ENCODE data around the gene NRG3.

The NRG3 gene

DNA sequence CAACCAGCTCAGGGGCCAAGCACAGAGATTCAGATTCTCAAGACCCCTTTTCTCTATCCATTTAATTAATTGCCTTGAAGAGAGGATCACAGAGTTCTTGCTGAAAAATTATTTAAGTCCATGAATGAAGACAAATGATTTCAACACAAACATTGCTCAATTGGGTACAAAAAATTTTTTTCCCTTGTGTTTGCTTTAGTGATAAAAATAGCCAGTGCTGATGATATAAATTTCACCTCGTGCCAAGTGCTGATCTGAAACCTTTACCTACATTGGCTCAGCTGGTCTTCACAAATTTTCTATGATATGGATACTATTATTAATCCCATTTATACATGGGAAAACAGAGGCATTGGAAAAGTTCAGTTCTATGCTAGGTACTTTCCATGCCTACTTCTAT lies 377.1 kb downstream of the NRG3 start:
- DNase-seq (ENCODE audit: low read depth, low spot score): no peak
- H3K9ac ChIP-seq (ENCODE audit: insufficient read length): no peak overlapping the region
- no peak overlapping the region for H3K4me3 ChIP-seq
- no peak overlapping the region for H3K27ac ChIP-seq
- no peaks in the 10 kb centered on the region for H3K36me3 ChIP-seq (ENCODE audit: insufficient read depth, low read length)
- H3K9me3 ChIP-seq (ENCODE audit: low read depth, low read length): no peaks in the 10 kb centered on the region
- TF ChIP-seq POLR2AphosphoS5 (IDR thresholded peaks at IDR 0.05; ENCODE audit: borderline replicate concordance, low read depth, low read length): no peak
- no peak for TF ChIP-seq EZH2 (IDR thresholded peaks at IDR 0.05)
- no peak for TF ChIP-seq FOXP2 (optimal IDR thresholded peaks at IDR 0.05; ENCODE audit: control extremely low read depth, extremely low read length, insufficient read depth)

DNA sequence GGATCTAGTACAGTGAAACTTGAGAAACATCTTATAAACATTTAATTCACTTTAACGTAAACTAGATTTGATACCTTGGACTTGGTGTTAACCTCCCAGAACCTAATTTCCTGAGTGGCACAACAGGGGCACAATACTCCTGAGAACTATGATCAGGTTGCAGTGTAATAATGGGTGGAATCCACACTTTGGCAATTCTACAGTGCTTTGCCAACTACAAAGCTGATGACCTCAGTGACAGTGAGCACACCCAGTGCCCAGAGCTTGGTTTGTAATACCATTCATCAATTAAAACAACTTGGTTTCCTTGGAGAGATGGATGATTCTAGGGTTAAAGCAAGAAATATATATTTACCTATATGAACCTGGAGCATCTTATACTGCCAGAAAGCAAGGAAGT lies 379.2 kb downstream of the NRG3 start:
- Histone ChIP-seq H3K4me3 (no peak overlapping the region), H3K36me3 (ENCODE audit: insufficient read depth, low read length) (no peaks in the 10 kb centered on the region), H3K9ac (ENCODE audit: insufficient read length) (no peak overlapping the region), H3K9me3 (ENCODE audit: low read depth, low read length) (no peaks in the 10 kb centered on the region), H3K27ac (no peak overlapping the region)
- no peak for TF ChIP-seq POLR2AphosphoS5 (IDR thresholded peaks at IDR 0.05; ENCODE audit: borderline replicate concordance, low read depth, low read length)
- TF ChIP-seq EZH2 (IDR thresholded peaks at IDR 0.05): no peak
- TF ChIP-seq FOXP2 (optimal IDR thresholded peaks at IDR 0.05; ENCODE audit: control extremely low read depth, extremely low read length, insufficient read depth): no peak
- DNase-seq (ENCODE audit: low read depth, low spot score): no peak

DNA sequence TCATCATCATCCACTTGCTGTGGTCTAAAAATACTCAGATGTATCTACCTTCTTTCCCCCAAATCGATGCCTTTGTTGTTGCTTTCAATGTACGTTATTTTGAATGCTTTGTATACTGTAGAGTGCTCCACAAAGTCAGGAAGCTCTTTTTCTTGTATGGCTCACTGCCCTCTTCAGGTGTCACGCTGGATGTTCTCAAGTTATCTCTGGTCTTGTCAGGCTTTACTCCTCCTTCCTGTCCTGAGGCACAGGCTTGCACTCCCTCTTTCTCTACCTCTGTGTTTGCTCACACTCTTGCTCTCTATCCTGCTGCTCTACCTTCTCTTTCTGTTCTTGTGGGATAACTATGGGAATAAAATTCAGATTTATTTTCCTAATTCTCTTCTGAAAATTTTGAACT lies 381.3 kb downstream of the NRG3 start:
- no peak for DNase-seq (ENCODE audit: low read depth, low spot score)
- Histone ChIP-seq H3K27ac (no peak overlapping the region), H3K36me3 (ENCODE audit: insufficient read depth, low read length) (no peaks in the 10 kb centered on the region), H3K9me3 (ENCODE audit: low read depth, low read length) (no peaks in the 10 kb centered on the region), H3K4me3 (no peak overlapping the region), H3K9ac (ENCODE audit: insufficient read length) (no peak overlapping the region)
- no peak for TF ChIP-seq EZH2 (IDR thresholded peaks at IDR 0.05)
- no peak for TF ChIP-seq POLR2AphosphoS5 (IDR thresholded peaks at IDR 0.05; ENCODE audit: borderline replicate concordance, low read depth, low read length)
- no peak for TF ChIP-seq FOXP2 (optimal IDR thresholded peaks at IDR 0.05; ENCODE audit: control extremely low read depth, extremely low read length, insufficient read depth)

DNA sequence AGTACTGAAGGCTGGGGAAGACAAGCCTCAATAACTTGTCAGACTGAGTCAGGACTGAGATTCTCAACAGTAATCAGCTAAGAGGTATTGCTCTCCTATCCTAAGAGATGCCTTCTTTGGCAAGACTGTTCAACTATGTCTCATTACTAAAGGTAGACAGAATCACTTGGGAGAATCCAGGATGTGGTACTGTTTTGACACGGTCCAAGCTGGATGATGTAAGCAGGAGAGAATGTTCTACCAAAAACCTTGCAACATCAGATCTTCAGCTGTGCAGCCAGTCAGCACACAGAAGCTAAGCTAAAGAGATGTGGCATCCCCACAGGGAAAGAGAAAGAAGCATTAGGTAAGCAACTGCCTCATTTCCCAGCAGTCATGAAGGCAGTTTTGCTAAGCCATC lies 391.4 kb downstream of the NRG3 start:
- DNase-seq (ENCODE audit: low read depth, low spot score): no peak
- no peak overlapping the region for H3K4me3 ChIP-seq
- H3K9me3 ChIP-seq (ENCODE audit: low read depth, low read length): no peaks in the 10 kb centered on the region
- TF ChIP-seq FOXP2 (optimal IDR thresholded peaks at IDR 0.05; ENCODE audit: control extremely low read depth, extremely low read length, insufficient read depth) (no peak), POLR2AphosphoS5 (IDR thresholded peaks at IDR 0.05; ENCODE audit: borderline replicate concordance, low read depth, low read length) (no peak), EZH2 (IDR thresholded peaks at IDR 0.05) (no peak)
- no peaks in the 10 kb centered on the region for H3K36me3 ChIP-seq (ENCODE audit: insufficient read depth, low read length)
- H3K27ac ChIP-seq: no peak overlapping the region
- H3K9ac ChIP-seq (ENCODE audit: insufficient read length): no peak overlapping the region

- H3K9me3 ChIP-seq (ENCODE audit: low read depth, low read length): no peaks in the 10 kb centered on the region
- H3K4me3 ChIP-seq: no peak overlapping the region
- TF ChIP-seq POLR2AphosphoS5 (IDR thresholded peaks at IDR 0.05; ENCODE audit: borderline replicate concordance, low read depth, low read length): no peak
- TF ChIP-seq FOXP2 (optimal IDR thresholded peaks at IDR 0.05; ENCODE audit: control extremely low read depth, extremely low read length, insufficient read depth): no peak
- no peak for TF ChIP-seq EZH2 (IDR thresholded peaks at IDR 0.05)
- H3K9ac ChIP-seq (ENCODE audit: insufficient read length): no peak overlapping the region
- no peak for DNase-seq (ENCODE audit: low read depth, low spot score)
- no peak overlapping the region for H3K27ac ChIP-seq
- H3K36me3 ChIP-seq (ENCODE audit: insufficient read depth, low read length): no peaks in the 10 kb centered on the region
Observed at GRCh38 chr10:82267014-82267413, 392.0 kb downstream of the NRG3 start.

GRCh38 chr10:82267465-82267864 lies 392.5 kb downstream of the NRG3 start:
- TF ChIP-seq POLR2AphosphoS5 (IDR thresholded peaks at IDR 0.05; ENCODE audit: borderline replicate concordance, low read depth, low read length) (no peak), FOXP2 (optimal IDR thresholded peaks at IDR 0.05; ENCODE audit: control extremely low read depth, extremely low read length, insufficient read depth) (no peak), EZH2 (IDR thresholded peaks at IDR 0.05) (no peak)
- Histone ChIP-seq H3K36me3 (ENCODE audit: insufficient read depth, low read length) (no peaks in the 10 kb centered on the region), H3K9me3 (ENCODE audit: low read depth, low read length) (no peaks in the 10 kb centered on the region), H3K4me3 (no peak overlapping the region), H3K27ac (no peak overlapping the region), H3K9ac (ENCODE audit: insufficient read length) (no peak overlapping the region)
- no peak for DNase-seq (ENCODE audit: low read depth, low spot score)

- Histone ChIP-seq H3K27ac (no peak overlapping the region), H3K4me3 (no peak overlapping the region), H3K9ac (ENCODE audit: insufficient read length) (no peak overlapping the region), H3K9me3 (ENCODE audit: low read depth, low read length) (no peaks in the 10 kb centered on the region), H3K36me3 (ENCODE audit: insufficient read depth, low read length) (no peaks in the 10 kb centered on the region)
- TF ChIP-seq EZH2 (IDR thresholded peaks at IDR 0.05) (no peak), FOXP2 (optimal IDR thresholded peaks at IDR 0.05; ENCODE audit: control extremely low read depth, extremely low read length, insufficient read depth) (no peak), POLR2AphosphoS5 (IDR thresholded peaks at IDR 0.05; ENCODE audit: borderline replicate concordance, low read depth, low read length) (no peak)
- DNase-seq (ENCODE audit: low read depth, low spot score): no peak
Observed at GRCh38 chr10:82267960-82268359, 393.0 kb downstream of the NRG3 start.

DNA sequence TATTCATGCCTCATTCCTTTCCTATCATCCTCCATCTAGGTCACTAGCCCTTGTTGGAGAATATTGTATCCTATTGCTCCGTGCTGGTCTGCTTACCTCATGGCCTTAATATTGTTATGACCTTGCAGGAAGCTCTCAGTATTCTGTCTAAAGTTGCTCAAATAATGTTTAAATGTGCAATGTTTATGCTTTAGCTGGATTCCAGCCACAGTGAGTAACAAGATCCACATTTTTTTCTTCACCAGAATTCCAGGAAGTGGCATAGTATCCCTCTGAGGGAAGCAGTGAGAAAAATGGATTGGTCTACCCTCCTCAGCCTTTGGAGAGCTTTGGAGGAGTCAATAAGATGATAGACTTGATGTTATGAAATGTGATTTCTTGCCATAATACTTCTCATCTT lies 402.6 kb downstream of the NRG3 start:
- Histone ChIP-seq H3K9ac (ENCODE audit: insufficient read length) (no peak overlapping the region), H3K36me3 (ENCODE audit: insufficient read depth, low read length) (no peaks in the 10 kb centered on the region), H3K27ac (no peak overlapping the region), H3K9me3 (ENCODE audit: low read depth, low read length) (no peaks in the 10 kb centered on the region), H3K4me3 (no peak overlapping the region)
- TF ChIP-seq EZH2 (IDR thresholded peaks at IDR 0.05) (no peak), POLR2AphosphoS5 (IDR thresholded peaks at IDR 0.05; ENCODE audit: borderline replicate concordance, low read depth, low read length) (no peak), FOXP2 (optimal IDR thresholded peaks at IDR 0.05; ENCODE audit: control extremely low read depth, extremely low read length, insufficient read depth) (no peak)
- no peak for DNase-seq (ENCODE audit: low read depth, low spot score)

DNA sequence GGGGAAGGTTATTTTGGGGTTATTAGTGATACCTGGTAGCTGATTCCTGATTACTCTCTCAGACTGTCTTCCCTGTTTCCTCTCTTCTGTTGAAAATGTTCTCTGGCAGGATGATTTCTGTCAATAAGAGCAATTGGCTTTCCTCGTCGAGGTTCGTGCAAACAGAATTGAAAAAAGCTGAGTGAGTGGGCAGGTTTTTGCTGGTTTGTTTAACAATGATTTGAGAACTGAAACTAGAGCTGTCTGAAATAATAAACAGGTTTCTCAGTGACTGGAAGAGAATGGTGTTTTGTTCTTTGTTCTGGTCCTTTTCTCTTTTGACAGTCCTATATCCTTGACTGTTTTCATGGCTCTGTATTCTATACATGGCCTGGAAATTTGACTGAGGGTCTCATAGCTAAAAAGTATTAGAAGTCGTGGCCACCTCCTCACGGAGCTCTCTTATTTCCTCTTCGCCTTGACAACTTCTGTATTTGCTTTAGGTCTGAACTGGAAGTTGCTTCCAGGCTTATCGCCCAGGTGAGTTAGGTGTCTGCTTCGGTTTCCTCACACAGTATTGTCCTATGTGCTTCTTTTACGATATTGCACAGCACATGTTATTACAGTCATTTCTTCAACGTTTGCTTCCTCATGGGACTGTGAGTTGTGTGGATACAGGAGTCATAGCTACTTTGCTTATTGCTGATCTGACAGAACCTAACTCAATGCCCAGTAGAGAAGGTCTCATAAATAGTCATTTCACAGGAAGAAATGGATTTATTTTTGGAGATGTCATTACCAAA lies 403.6 kb downstream of the NRG3 start:
- DNase-seq (ENCODE audit: low read depth, low spot score): no peak
- H3K9ac ChIP-seq (ENCODE audit: insufficient read length): no peak overlapping the region
- TF ChIP-seq FOXP2 (optimal IDR thresholded peaks at IDR 0.05; ENCODE audit: control extremely low read depth, extremely low read length, insufficient read depth): no peak
- TF ChIP-seq POLR2AphosphoS5 (IDR thresholded peaks at IDR 0.05; ENCODE audit: borderline replicate concordance, low read depth, low read length): no peak
- no peak for TF ChIP-seq EZH2 (IDR thresholded peaks at IDR 0.05)
- H3K4me3 ChIP-seq: no peak overlapping the region
- no peaks in the 10 kb centered on the region for H3K9me3 ChIP-seq (ENCODE audit: low read depth, low read length)
- no peaks in the 10 kb centered on the region for H3K36me3 ChIP-seq (ENCODE audit: insufficient read depth, low read length)
- H3K27ac ChIP-seq: no peak overlapping the region

All from SK-N-MC (cell line).